HepG2 (cell line): ENCODE data around the gene YWHAE. TPM values are rescaled to one million over a fixed set of nuclear protein-coding genes. Genes with fewer than 3 reads are reported as not detected.
A peak's percentile ranks its signal among the peaks of the same experiment; 100 is the strongest.

ENCODE experiments used
- ATAC-seq: fragments of 200-7000 bp; cut with Tn5 transposase; 3 replicates; pipeline ENCODE4 v1.9.1; 2020; ENCODE audit warnings: mild to moderate bottlenecking, moderate library complexity
- BruUV-seq: library from RNA; stranded (reverse); fragments of 400-500 nt; replicated peaks from 2 replicates; lab custom pipeline; 2021; lab: Mats Ljungman, UMichigan
- CTCF ChIA-PET: fragments of 300-600 bp; formaldehyde crosslinking; extraction: SDS; loops from one replicate; lab custom pipeline; 2021; ENCODE audit warnings: low total read pairs, inconsistent platforms, low intra/inter-chr PET ratio; lab: Yijun Ruan, JAX
- POLR2A ChIA-PET: fragments of 350-600 bp; sonication (Branson Sonifier 250); formaldehyde crosslinking; loops from one replicate; lab custom pipeline; 2020; ENCODE audit warnings: antibody characterized with exemption, inconsistent platforms; lab: Yijun Ruan, JAX
- DNase-seq: peaks from one replicate; pipeline ENCODE4 v3.0.0-alpha.2; 2015; ENCODE audit warnings: low spot score
- FAIRE-seq: peaks from 3 replicates; lab custom pipeline; 2011; peaks lifted over from hg19 to GRCh38; lab: Jason Lieb, UNC
- H2AFZ ChIP-seq: one replicate; pipeline ENCODE4 v1.6.1; 2011; ENCODE audit warnings: low read length, inconsistent platforms
- H3K27ac ChIP-seq: fragments of 300-600 bp; 3 replicates; pipeline ENCODE4 v1.8.0; 2011; ENCODE audit warnings: mixed run types, mild to moderate bottlenecking, mixed read lengths, low read length, inconsistent platforms; ENCODE audit not compliant: insufficient read depth; ENCODE audit errors: extremely low read length
- H3K27me3 ChIP-seq, 2 experiments: fragments of 200-600 bp in 1 of 2; 2 replicates in 1 of 2; 3 replicates in 1 of 2; pipeline versions ENCODE4 v1.6.0 to v1.8.0; 2011; ENCODE audit warnings: low read length in 2 of 2, mild to moderate bottlenecking in 2 of 2, moderate library complexity in 2 of 2, inconsistent platforms in 1 of 2; ENCODE audit not compliant: insufficient read depth in 2 of 2, control insufficient read depth in 1 of 2
- H3K36me3 ChIP-seq, 2 experiments: fragments of 200-600 bp in 1 of 2; replicated peaks in 1 of 2; 2 replicates in 1 of 2; 3 replicates in 1 of 2; pipeline versions ENCODE4 v1.5.1 to v1.8.0; 2011; ENCODE audit warnings: low read length in 2 of 2, inconsistent platforms in 1 of 2; ENCODE audit not compliant: insufficient read depth in 2 of 2, control insufficient read depth in 1 of 2
- H3K4me1 ChIP-seq: 2 replicates; pipeline ENCODE4 v1.5.1; 2012; ENCODE audit warnings: low read length, inconsistent platforms; ENCODE audit not compliant: insufficient read depth
- H3K4me2 ChIP-seq: 2 replicates; pipeline ENCODE4 v1.6.0; 2011; ENCODE audit warnings: low read depth, low read length, inconsistent platforms
- H3K4me3 ChIP-seq, 3 experiments: fragments of 200-600 bp in 1 of 3; sonication (generic), shearing (Covaris generic) in 1 of 3; replicated peaks in 1 of 3; 2 replicates each; pipeline ENCODE4 v1.5.1; 2011 to 2016; ENCODE audit warnings: low read length in 3 of 3, inconsistent platforms in 2 of 3, low read depth in 2 of 3, mild to moderate bottlenecking in 2 of 3, control low read depth in 1 of 3, mixed read lengths in 1 of 3; ENCODE audit not compliant: insufficient read depth in 1 of 3
- H3K79me2 ChIP-seq: one replicate; pipeline ENCODE4 v1.6.1; 2011; ENCODE audit warnings: low read length, inconsistent platforms; ENCODE audit not compliant: insufficient read depth
- H3K9ac ChIP-seq: 2 replicates; pipeline ENCODE4 v1.6.0; 2011; ENCODE audit warnings: mild to moderate bottlenecking, low read depth, low read length, inconsistent platforms; ENCODE audit not compliant: insufficient read depth
- H3K9me3 ChIP-seq: 2 replicates; pipeline ENCODE4 v1.5.1; 2012; ENCODE audit warnings: mild to moderate bottlenecking, low read length
- H4K20me1 ChIP-seq: 2 replicates; pipeline ENCODE4 v1.6.0; 2011; ENCODE audit warnings: inconsistent platforms, mild to moderate bottlenecking, low read length, moderate library complexity; ENCODE audit not compliant: insufficient read depth
- DNMT1 ChIP-seq: sonication (generic); formaldehyde crosslinking; IDR thresholded peaks from 2 replicates; pipeline ENCODE4 v1.5.1; 2020; ENCODE audit warnings: mild to moderate bottlenecking, missing genetic modification reagents
- GATAD2A ChIP-seq: IDR thresholded peaks from 2 replicates; pipeline ENCODE4 v1.6.1; 2016
- MAFF ChIP-seq: IDR thresholded peaks from 2 replicates; pipeline ENCODE4 v1.6.1; 2011; ENCODE audit warnings: low read depth, low read length, improper control_type of control experiment
- MAFK ChIP-seq, 2 experiments: IDR thresholded peaks in 1 of 2; conservative IDR thresholded peaks in 1 of 2; 2 replicates each; pipeline ENCODE4 v1.6.1; 2011; ENCODE audit warnings: improper control_type of control experiment in 2 of 2, low read length in 2 of 2
- MED1 ChIP-seq: sonication (generic); formaldehyde crosslinking; IDR thresholded peaks from 2 replicates; pipeline ENCODE4 v1.4.0; 2020; ENCODE audit warnings: missing genetic modification reagents
- XRCC5 ChIP-seq: fragments of 200-400 bp; formaldehyde crosslinking; optimal IDR thresholded peaks from 2 replicates; pipeline ENCODE3; 2017; ENCODE audit warnings: mild to moderate bottlenecking, low read length
- ZKSCAN1 ChIP-seq: fragments of 150-350 bp; IDR thresholded peaks from 2 replicates; pipeline ENCODE4 v1.6.1; 2014; ENCODE audit warnings: low read length
- ZNF17 ChIP-seq: sonication (generic); formaldehyde crosslinking; IDR thresholded peaks from 2 replicates; pipeline ENCODE4 v1.5.0; 2020; ENCODE audit warnings: mild to moderate bottlenecking, missing genetic modification reagents
- WGBS: methylation state at CpG from one replicate; pipeline ENCODE4 v1.1.6; 2017; ENCODE audit warnings: low lambda C conversion rate; 5-methylcytosine and 5-hydroxymethylcytosine counted together
- in situ Hi-C: cut with HindIII; loops from 2 replicates; pipeline ENCODE4 v1.10.0; 2017; ENCODE audit warnings: low pct_unique_long_range_greater_than_20kb; ENCODE audit not compliant: extremely low pct_ligation_motif_present
- intact Hi-C: fragments of 100-400 bp; cut with micrococcal nuclease; formaldehyde crosslinking; loops from one replicate; pipeline ENCODE4 v1.10.0; 2022; ENCODE audit not compliant: unreplicated experiment
- polyA plus RNA-seq, 8 experiments: library from polyadenylated mRNA; depleted of rRNA in 3 of 8; stranded (reverse) in 7 of 8; unstranded in 1 of 8; fragments of >200 nt; fragmentation: Illumina TruSeq in 4 of 8; extraction: Trizol in 4 of 8; gene quantifications; 2 replicates each; pipeline versions ENCODE4 v1.2.1 to v1.2.3, GENCODE V29; 2011 to 2016; ENCODE audit warnings: low read depth in 4 of 8, missing spikeins in 1 of 8, mixed read lengths in 1 of 8; ENCODE audit not compliant: insufficient read depth in 1 of 8
- total RNA-seq, 5 experiments: library from RNA; depleted of rRNA; stranded (reverse); fragments of >200 nt; fragmentation: Illumina TruSeq; extraction: Trizol; gene quantifications; 2 replicates each; pipeline ENCODE4 v1.2.3, GENCODE V29; 2016; ENCODE audit warnings: low read depth in 1 of 5
- TF ChIP-seq, protein P1 (sequence below): sonication (generic); formaldehyde crosslinking; IDR thresholded peaks from 2 replicates; pipeline ENCODE4 v1.5.0; 2020; ENCODE audit warnings: missing genetic modification reagents
- TF ChIP-seq, protein P2 (sequence below): sonication (generic); formaldehyde crosslinking; IDR thresholded peaks from 2 replicates; pipeline ENCODE4 v1.4.0; 2020; ENCODE audit warnings: mild to moderate bottlenecking, missing genetic modification reagents
- TF ChIP-seq, protein P3 (sequence below): sonication (generic); formaldehyde crosslinking; IDR thresholded peaks from 2 replicates; pipeline ENCODE4 v1.4.0; 2020; ENCODE audit warnings: missing genetic modification reagents
- TF ChIP-seq, protein P4 (sequence below): sonication (generic); formaldehyde crosslinking; IDR thresholded peaks from 2 replicates; pipeline ENCODE4 v1.4.0; 2020; ENCODE audit warnings: mild to moderate bottlenecking, missing genetic modification reagents

YWHAE gene
- total and polyA plus RNA-seq, 2 of the 13 experiments (the other 11 are each of a cell fraction or from before 2014, with no cell fraction given): 256 to 335 TPM

DNA sequence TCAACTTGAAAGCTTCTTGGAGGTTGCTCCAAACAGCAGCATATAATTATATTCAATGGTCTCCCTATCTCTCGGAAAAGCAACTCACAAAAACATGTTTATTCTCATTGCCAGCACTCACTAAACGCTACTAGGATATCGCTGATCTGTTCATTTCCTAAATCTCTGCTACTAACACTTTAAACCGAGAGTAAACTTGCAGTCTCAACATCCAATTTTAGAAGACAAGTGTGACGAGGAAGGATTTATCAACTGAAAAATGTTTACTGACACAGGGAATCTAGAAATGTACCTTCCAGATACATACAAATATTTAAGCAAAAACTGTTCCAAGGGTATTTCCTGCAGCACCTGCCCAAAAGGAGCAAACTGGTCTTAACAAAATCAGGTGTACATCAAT lies 56.5 kb downstream of the YWHAE start:
- in situ Hi-C loops (no loop called here), intact Hi-C loops (no loop called here)
- Histone ChIP-seq H3K36me3 (peaks cover 10 to 43% of the 10 kb centered on the region in 2 experiments), H3K27me3 (no peaks in the 10 kb centered on the region), H4K20me1 (peaks cover 22% of the 10 kb centered on the region), H3K79me2 (peaks cover 22% of the 10 kb centered on the region), H3K9ac (no peak overlapping the region), H3K4me1 (peaks cover 12% of the 10 kb centered on the region), H3K4me2 (no peak overlapping the region), H3K27ac (no peak overlapping the region), H3K9me3 (no peaks in the 10 kb centered on the region), H2AFZ (no peak overlapping the region), H3K4me3 (no peak overlapping the region)
- 99% methylated on average over 5 of the region's 5 CpGs for WGBS
- ATAC-seq: no peak
- BruUV-seq: no TSS peak
- TF ChIP-seq ZNF17: no peak
- TF ChIP-seq MAFK (conservative IDR thresholded peaks at IDR 0.05 in 1 of 2, IDR thresholded peaks at IDR 0.05 in 1 of 2; ENCODE audit: low read length in 2 of 2): 0 out of 4 replicates have a peak, but pooled peaks of 1 of the 2 experiments have one; percentile 18
- FAIRE-seq: no peak
- POLR2A ChIA-PET: no interaction called here
- CTCF ChIA-PET: no interaction called here
- no peak for DNase-seq

DNA sequence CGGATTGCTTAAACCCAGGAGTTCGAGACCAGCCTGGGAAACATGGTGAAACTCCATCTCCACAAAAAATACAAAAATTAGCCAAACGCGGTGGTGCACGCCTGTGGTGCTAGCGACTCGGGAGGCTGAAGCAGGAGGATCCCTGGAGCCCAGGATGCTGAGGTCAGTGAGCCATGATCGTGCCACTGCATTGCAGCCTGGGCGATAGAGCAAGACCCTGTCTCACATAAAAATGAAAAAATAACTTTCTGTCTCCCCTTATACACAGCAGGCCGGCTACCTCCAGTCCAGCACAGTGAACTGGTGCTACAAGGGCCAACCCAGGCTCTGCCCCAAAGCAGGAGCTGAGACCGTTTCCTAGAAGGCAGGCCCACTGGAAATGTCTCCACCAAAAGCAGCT lies 59.7 kb downstream of the YWHAE start:
- peak; percentile 28 for ATAC-seq
- FAIRE-seq: no peak
- H3K9ac ChIP-seq: no peak overlapping the region
- H3K9me3 ChIP-seq: no peaks in the 10 kb centered on the region
- intact Hi-C loops: no loop called here
- no peak overlapping the region for H3K4me2 ChIP-seq
- peaks cover 7 to 21% of the 10 kb centered on the region in 2 experiments; a peak in 4 of 5 replicates for H3K36me3 ChIP-seq
- in situ Hi-C loops: no loop called here
- CTCF ChIA-PET: no interaction called here
- no peak for DNase-seq
- H2AFZ ChIP-seq: no peak overlapping the region
- no peak overlapping the region for H3K27ac ChIP-seq
- no peaks in the 10 kb centered on the region for H3K79me2 ChIP-seq
- WGBS: 82% methylated on average over 7 of the region's 11 CpGs
- H3K27me3 ChIP-seq: no peaks in the 10 kb centered on the region
- POLR2A ChIA-PET: interaction anchor here (0.6 to 1.7 kb wide), 2 partner anchors 176 to 1066 kb away, joined by 4 read pairs; partner anchors contain the start of gene INPP5K
- H3K4me3 ChIP-seq: no peak overlapping the region
- no peaks in the 10 kb centered on the region for H4K20me1 ChIP-seq
- no TSS peak for BruUV-seq
- no peaks in the 10 kb centered on the region for H3K4me1 ChIP-seq
- TF ChIP-seq, protein P1, sequence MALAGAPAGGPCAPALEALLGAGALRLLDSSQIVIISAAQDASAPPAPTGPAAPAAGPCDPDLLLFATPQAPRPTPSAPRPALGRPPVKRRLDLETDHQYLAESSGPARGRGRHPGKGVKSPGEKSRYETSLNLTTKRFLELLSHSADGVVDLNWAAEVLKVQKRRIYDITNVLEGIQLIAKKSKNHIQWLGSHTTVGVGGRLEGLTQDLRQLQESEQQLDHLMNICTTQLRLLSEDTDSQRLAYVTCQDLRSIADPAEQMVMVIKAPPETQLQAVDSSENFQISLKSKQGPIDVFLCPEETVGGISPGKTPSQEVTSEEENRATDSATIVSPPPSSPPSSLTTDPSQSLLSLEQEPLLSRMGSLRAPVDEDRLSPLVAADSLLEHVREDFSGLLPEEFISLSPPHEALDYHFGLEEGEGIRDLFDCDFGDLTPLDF (CRISPR knock-in tag): no peak
- TF ChIP-seq XRCC5 (no peak), DNMT1 (no peak), GATAD2A (CRISPR knock-in tag) (no peak), MED1 (CRISPR knock-in tag) (no peak), ZKSCAN1 (no peak), MAFF (no peak)
- TF ChIP-seq, protein P2, sequence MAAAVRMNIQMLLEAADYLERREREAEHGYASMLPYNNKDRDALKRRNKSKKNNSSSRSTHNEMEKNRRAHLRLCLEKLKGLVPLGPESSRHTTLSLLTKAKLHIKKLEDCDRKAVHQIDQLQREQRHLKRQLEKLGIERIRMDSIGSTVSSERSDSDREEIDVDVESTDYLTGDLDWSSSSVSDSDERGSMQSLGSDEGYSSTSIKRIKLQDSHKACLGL (CRISPR knock-in tag): no peak
- TF ChIP-seq, protein P3, sequence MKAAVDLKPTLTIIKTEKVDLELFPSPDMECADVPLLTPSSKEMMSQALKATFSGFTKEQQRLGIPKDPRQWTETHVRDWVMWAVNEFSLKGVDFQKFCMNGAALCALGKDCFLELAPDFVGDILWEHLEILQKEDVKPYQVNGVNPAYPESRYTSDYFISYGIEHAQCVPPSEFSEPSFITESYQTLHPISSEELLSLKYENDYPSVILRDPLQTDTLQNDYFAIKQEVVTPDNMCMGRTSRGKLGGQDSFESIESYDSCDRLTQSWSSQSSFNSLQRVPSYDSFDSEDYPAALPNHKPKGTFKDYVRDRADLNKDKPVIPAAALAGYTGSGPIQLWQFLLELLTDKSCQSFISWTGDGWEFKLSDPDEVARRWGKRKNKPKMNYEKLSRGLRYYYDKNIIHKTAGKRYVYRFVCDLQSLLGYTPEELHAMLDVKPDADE: no peak
- TF ChIP-seq, protein P4, sequence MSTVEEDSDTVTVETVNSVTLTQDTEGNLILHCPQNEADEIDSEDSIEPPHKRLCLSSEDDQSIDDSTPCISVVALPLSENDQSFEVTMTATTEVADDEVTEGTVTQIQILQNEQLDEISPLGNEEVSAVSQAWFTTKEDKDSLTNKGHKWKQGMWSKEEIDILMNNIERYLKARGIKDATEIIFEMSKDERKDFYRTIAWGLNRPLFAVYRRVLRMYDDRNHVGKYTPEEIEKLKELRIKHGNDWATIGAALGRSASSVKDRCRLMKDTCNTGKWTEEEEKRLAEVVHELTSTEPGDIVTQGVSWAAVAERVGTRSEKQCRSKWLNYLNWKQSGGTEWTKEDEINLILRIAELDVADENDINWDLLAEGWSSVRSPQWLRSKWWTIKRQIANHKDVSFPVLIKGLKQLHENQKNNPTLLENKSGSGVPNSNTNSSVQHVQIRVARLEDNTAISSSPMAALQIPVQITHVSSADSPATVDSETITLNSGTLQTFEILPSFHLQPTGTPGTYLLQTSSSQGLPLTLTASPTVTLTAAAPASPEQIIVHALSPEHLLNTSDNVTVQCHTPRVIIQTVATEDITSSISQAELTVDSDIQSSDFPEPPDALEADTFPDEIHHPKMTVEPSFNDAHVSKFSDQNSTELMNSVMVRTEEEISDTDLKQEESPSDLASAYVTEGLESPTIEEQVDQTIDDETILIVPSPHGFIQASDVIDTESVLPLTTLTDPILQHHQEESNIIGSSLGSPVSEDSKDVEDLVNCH (CRISPR knock-in tag): no peak
